B cell (primary cell): Measurements from ENCODE around the gene ITIH3. TPM values are rescaled to one million over a fixed set of nuclear protein-coding genes. Genes with fewer than 3 reads are reported as not detected.

ENCODE experiments used
- ATAC-seq: fragments of 200-7000 bp; cut with Tn5 transposase; one replicate; pipeline ENCODE4 v1.10.0; 2021; ENCODE audit warnings: low read depth, mild to moderate bottlenecking, moderate number of reproducible peaks, moderate library complexity
- CTCF ChIA-PET: fragments of 350-600 bp; sonication (Branson Sonifier 250); formaldehyde crosslinking; loops from one replicate; lab custom pipeline; 2021; ENCODE audit warnings: antibody characterized with exemption, inconsistent platforms; lab: Charles Lee
- POLR2A ChIA-PET: fragments of 350-600 bp; sonication (Branson Sonifier 250); formaldehyde crosslinking; loops from one replicate; lab custom pipeline; 2021; ENCODE audit warnings: antibody characterized with exemption; lab: Charles Lee
- DNase-seq: peaks from one replicate; pipeline ENCODE4 v3.0.0; 2013
- H2AFZ ChIP-seq: 2 replicates; pipeline ENCODE4 v1.6.1; 2012; ENCODE audit warnings: mild to moderate bottlenecking, low read depth, low read length; ENCODE audit not compliant: insufficient read depth, poor library complexity, severe bottlenecking
- H3K27ac ChIP-seq, 2 donors: 1 replicate in 1 of 2; 2 replicates in 1 of 2; pipeline ENCODE4 v1.5.1; 2012 to 2013; ENCODE audit warnings: low read length in 2 of 2, mild to moderate bottlenecking in 2 of 2, moderate library complexity in 1 of 2
- H3K27me3 ChIP-seq, 4 experiments: fragments of 200-600 bp in 1 of 4; sonication (generic) in 1 of 4; replicated peaks in 1 of 4; 1 replicate in 2 of 4; 2 replicates in 2 of 4; pipeline versions ENCODE4 v1.6.1 to v1.7.0; 2013 to 2016; ENCODE audit warnings: low read length in 3 of 4, mild to moderate bottlenecking in 2 of 4, mixed read lengths in 1 of 4, moderate library complexity in 1 of 4; ENCODE audit not compliant: insufficient read depth in 4 of 4, control insufficient read depth in 3 of 4; ENCODE audit errors: control extremely low read depth in 1 of 4
- H3K36me3 ChIP-seq, 2 experiments: replicated peaks in 1 of 2; 1 replicate in 1 of 2; 2 replicates in 1 of 2; pipeline versions ENCODE4 v1.6.1 to v1.7.1; 2013; ENCODE audit warnings: low read length in 1 of 2; ENCODE audit not compliant: insufficient read depth in 2 of 2, control insufficient read depth in 1 of 2; ENCODE audit errors: control extremely low read depth in 1 of 2, extremely low read depth in 1 of 2
- H3K4me1 ChIP-seq, 2 donors: fragments of 200-600 bp in 1 of 2; sonication (generic) in 1 of 2; 1 replicate in 1 of 2; 2 replicates in 1 of 2; pipeline versions ENCODE4 v1.5.1 to v1.6.1; 2013 to 2017; ENCODE audit warnings: low read length in 2 of 2; ENCODE audit not compliant: control insufficient read depth in 2 of 2, insufficient read depth in 2 of 2
- H3K4me2 ChIP-seq: replicated peaks from 2 replicates; pipeline ENCODE3; 2012; ENCODE audit warnings: mild to moderate bottlenecking, low read depth, low read length; ENCODE audit not compliant: poor library complexity, severe bottlenecking
- H3K4me3 ChIP-seq, 5 experiments: fragments of 200-600 bp in 1 of 5; sonication (generic) in 1 of 5; 1 replicate in 3 of 5; 2 replicates in 2 of 5; pipeline versions ENCODE4 v1.5.1 to v1.7.0; 2011 to 2016; ENCODE audit warnings: low read length in 4 of 5, mild to moderate bottlenecking in 4 of 5, low read depth in 2 of 5, control low read depth in 1 of 5, moderate library complexity in 1 of 5; ENCODE audit not compliant: insufficient read depth in 1 of 5; ENCODE audit errors: control extremely low read depth in 1 of 5, extremely low read depth in 1 of 5
- H3K79me2 ChIP-seq: fragments of 200-600 bp; sonication (generic); one replicate; pipeline ENCODE4 v1.6.0; 2016; ENCODE audit warnings: low read length; ENCODE audit not compliant: control insufficient read depth, insufficient read depth
- H3K9ac ChIP-seq: fragments of 200-600 bp; sonication (generic); 2 replicates; pipeline ENCODE4 v1.6.1; 2017; ENCODE audit warnings: mild to moderate bottlenecking, low read length, moderate library complexity
- H3K9me3 ChIP-seq, 3 donors: one replicate each; pipeline versions ENCODE4 v1.6.1 to v1.7.1; 2013; ENCODE audit warnings: low read length in 2 of 3; ENCODE audit not compliant: control insufficient read depth in 2 of 3, insufficient read depth in 1 of 3; ENCODE audit errors: control extremely low read depth in 1 of 3
- H4K20me1 ChIP-seq: 2 replicates; pipeline ENCODE4 v1.6.0; 2012; ENCODE audit warnings: mild to moderate bottlenecking, low read length; ENCODE audit not compliant: insufficient read depth, control insufficient read depth, poor library complexity, severe bottlenecking
- H3K27ac Mint-ChIP-seq: one replicate; pipeline ENCODE4 v1.8.0; 2021; ENCODE audit warnings: mixed read lengths
- H3K27me3 Mint-ChIP-seq: one replicate; pipeline ENCODE4 v1.8.0; 2021; ENCODE audit warnings: mixed read lengths
- H3K4me1 Mint-ChIP-seq: one replicate; pipeline ENCODE4 v1.8.0; 2021; ENCODE audit warnings: mixed read lengths
- H3K4me3 Mint-ChIP-seq: one replicate; pipeline ENCODE4 v1.8.0; 2021; ENCODE audit warnings: mixed read lengths
- H3K9me3 Mint-ChIP-seq: one replicate; pipeline ENCODE4 v1.8.0; 2022; ENCODE audit warnings: mixed read lengths; ENCODE audit not compliant: insufficient read depth
- CTCF ChIP-seq: fragments of 200-600 bp; IDR thresholded peaks from one replicate; pipeline ENCODE4 v1.8.0; 2022; ENCODE audit warnings: antibody characterized with exemption, mild to moderate bottlenecking
- EZH2 ChIP-seq: IDR thresholded peaks from 2 replicates; pipeline ENCODE4 v1.6.1; 2012; ENCODE audit warnings: borderline replicate concordance, low read depth, mild to moderate bottlenecking, moderate library complexity, low read length; ENCODE audit not compliant: insufficient read depth, poor library complexity, severe bottlenecking
- WGBS: methylation state at CpG from one replicate; pipeline ENCODE4 v1.1.5; 2013; ENCODE audit warnings: missing lambda C conversion rate; ENCODE audit not compliant: insufficient coverage; 5-methylcytosine and 5-hydroxymethylcytosine counted together
- intact Hi-C: fragments of 100-400 bp; cut with micrococcal nuclease; formaldehyde crosslinking; loops from one replicate; pipeline ENCODE4 v1.10.0; 2022
- polyA plus RNA-seq: library from polyadenylated mRNA; depleted of rRNA; stranded (reverse); fragments of >200 nt; gene quantifications from 2 replicates; pipeline ENCODE4 v1.2.3, GENCODE V29; 2012
- total RNA-seq, 2 donors: library from RNA; stranded (reverse); fragments of 120-200 nt in 1 of 2; gene quantifications; 1 replicate in 1 of 2; 2 replicates in 1 of 2; pipeline versions ENCODE4 v1.2.3 to v1.2.4, GENCODE V29; 2013 to 2022

The ITIH3 gene
- total and polyA plus RNA-seq, 2 donors (not counting 1 experiment from before 2014, with no cell fraction given): not detected

DNA sequence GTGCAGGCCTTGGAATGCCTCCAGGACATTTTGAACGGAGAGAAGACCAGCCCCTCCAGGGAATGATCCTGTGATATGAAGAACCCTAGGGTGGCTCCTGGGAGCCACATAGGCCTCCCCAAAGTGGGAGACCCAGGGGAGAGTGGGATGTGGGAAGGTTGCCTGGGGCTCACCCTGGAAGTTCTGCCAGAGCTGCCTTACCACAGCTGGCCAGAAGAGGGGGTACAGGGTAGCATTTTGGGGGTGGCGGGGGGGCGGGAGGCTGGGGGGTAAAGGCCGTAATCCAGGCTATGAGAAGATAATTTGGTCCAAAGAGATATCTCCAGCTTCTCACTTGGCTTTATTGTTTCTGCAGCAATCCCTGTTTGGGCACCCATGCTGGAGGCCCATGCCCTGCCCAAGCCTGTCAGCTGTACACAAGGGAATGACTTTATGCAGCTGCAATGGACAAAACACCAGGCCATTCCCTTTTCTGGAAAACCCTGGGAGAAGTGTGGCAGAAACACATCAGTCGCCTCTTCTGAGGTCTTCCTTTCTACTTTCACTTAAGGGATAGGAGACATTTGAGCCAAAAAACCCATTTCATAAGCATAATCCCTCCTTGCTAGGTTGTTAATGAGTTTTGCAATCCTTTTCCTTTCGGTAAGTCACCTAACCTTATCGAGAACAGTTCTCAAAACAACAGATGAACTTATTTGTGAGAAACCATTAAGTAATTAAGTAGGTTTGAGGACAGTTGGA, 51.3 kb downstream of the ITIH3 start:
- WGBS: 94% methylated on average over 4 of the region's 7 CpGs
- Histone ChIP-seq H3K79me2 (no peaks in the 10 kb centered on the region), H3K36me3 (peaks cover 0 to 51% of the 10 kb centered on the region in 2 experiments), H3K4me2 (no peak overlapping the region), H3K27me3 (no peaks in the 10 kb centered on the region), H2AFZ (no peak overlapping the region), H4K20me1 (no peaks in the 10 kb centered on the region), H3K4me1 (no peaks in the 10 kb centered on the region), H3K4me3 (no peak overlapping the region), H3K9me3 (no peaks in the 10 kb centered on the region), H3K27ac (no peak overlapping the region), H3K9ac (no peak overlapping the region)
- H3K4me3 Mint-ChIP-seq: no peak overlapping the region
- H3K27me3 Mint-ChIP-seq: no peaks in the 10 kb centered on the region
- ChIA-PET POLR2A (interaction anchor here (1.5 kb wide), 1 partner anchor 228 kb away, joined by 4 read pairs; no protein-coding TSS in a partner anchor), CTCF (interaction anchor here (1.3 to 2.6 kb wide), 10 partner anchors 33 to 350 kb away, joined by 3 to 10 read pairs (median 5); partner anchors contain the start of gene STIMATE)
- no peaks in the 10 kb centered on the region for H3K9me3 Mint-ChIP-seq
- TF ChIP-seq EZH2 (no peak), CTCF (peak; percentile 69)
- DNase-seq (peak; percentile 36), ATAC-seq (peak; percentile 33)
- intact Hi-C loops: loop anchor here (1.0 kb wide), 1 partner anchor 226 kb away; no protein-coding TSS in a partner anchor
- H3K27ac Mint-ChIP-seq: no peak overlapping the region
- no peaks in the 10 kb centered on the region for H3K4me1 Mint-ChIP-seq

DNA sequence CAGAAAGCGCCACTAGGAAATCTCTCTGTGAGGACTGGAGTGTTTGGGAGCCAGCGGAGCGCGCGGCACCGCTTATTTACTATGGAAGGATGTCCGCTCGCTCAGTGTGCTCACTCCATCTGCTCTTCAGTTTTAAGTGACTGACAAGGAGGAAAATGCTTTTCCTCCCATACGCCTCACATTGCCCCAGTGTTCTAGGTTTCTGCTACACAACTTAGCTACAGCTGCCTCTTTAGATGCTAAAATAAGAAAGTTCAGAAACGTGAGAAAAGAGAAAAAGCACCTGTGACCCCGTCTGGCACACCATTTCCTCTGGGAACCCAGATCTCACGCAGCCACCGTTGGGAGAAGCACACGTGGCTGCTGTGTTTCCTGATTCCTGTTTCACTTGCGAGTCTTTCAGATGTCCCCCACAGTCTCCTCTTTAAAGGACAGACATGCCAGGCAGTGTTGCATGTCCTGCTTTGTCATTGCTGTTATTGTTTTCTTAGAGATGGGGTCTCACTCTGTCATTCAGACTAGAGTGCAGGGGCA, 51.9 kb downstream of the ITIH3 start:
- Histone ChIP-seq H3K36me3 (peaks cover 0 to 49% of the 10 kb centered on the region in 2 experiments), H3K4me2 (no peak overlapping the region), H3K9ac (no peak overlapping the region), H3K9me3 (no peaks in the 10 kb centered on the region), H3K27me3 (no peaks in the 10 kb centered on the region), H3K4me3 (no peak overlapping the region), H3K79me2 (no peaks in the 10 kb centered on the region), H4K20me1 (no peaks in the 10 kb centered on the region), H3K27ac (no peak overlapping the region), H3K4me1 (no peaks in the 10 kb centered on the region), H2AFZ (no peak overlapping the region)
- Mint-ChIP-seq H3K4me3 (no peak overlapping the region), H3K27me3 (no peaks in the 10 kb centered on the region), H3K27ac (no peak overlapping the region), H3K9me3 (no peaks in the 10 kb centered on the region), H3K4me1 (no peaks in the 10 kb centered on the region)
- ATAC-seq (no peak), DNase-seq (no peak)
- intact Hi-C loops: no loop called here
- TF ChIP-seq EZH2 (no peak), CTCF (no peak)
- ChIA-PET CTCF (interaction anchor here (1.3 to 2.6 kb wide), 5 partner anchors 51 to 224 kb away, joined by 3 to 8 read pairs (median 5); partner anchors contain the start of gene STIMATE), POLR2A (interaction anchor here (1.5 kb wide), 1 partner anchor 227 kb away, joined by 4 read pairs; no protein-coding TSS in a partner anchor)
- 11% methylated on average over 7 of the region's 15 CpGs for WGBS
